HG02678 (cell line): Measurements from ENCODE around the gene CENPU.
"Not testable (repeated sequence)": the region's sequence is repeated elsewhere in the genome, so short reads cannot be mapped to it uniquely, and the experiment has no call there.

ENCODE experiments used
- ATAC-seq: cut with Tn5 transposase; IDR thresholded peaks from one replicate; pipeline ENCODE4 v1.9.1; 2021; ENCODE audit warnings: mild to moderate bottlenecking, moderate library complexity; ENCODE audit not compliant: unreplicated experiment

The CENPU gene

GRCh38 chr4:184752496-184753275 is 18.8 kb upstream of the CENPU start:
- no peak for ATAC-seq

DNA sequence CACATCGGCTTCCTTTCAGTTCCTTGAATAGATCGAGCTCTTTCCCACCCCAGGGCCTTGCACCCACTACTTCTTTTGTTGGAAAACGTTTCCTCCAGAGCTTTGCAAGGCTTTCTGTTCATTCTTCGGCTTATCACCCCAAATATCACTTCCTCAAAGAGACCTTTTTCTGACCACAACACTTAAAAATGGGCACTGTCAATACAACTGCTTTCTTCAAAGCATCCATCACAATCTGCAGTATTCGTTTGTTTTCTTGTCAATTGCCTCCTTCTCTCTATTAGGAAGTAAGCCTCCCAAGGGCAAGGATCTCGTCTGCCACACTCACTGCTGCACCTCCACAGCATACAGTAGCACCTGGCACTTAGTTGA is 17.7 kb upstream of the CENPU start:
- ATAC-seq: no peak

DNA sequence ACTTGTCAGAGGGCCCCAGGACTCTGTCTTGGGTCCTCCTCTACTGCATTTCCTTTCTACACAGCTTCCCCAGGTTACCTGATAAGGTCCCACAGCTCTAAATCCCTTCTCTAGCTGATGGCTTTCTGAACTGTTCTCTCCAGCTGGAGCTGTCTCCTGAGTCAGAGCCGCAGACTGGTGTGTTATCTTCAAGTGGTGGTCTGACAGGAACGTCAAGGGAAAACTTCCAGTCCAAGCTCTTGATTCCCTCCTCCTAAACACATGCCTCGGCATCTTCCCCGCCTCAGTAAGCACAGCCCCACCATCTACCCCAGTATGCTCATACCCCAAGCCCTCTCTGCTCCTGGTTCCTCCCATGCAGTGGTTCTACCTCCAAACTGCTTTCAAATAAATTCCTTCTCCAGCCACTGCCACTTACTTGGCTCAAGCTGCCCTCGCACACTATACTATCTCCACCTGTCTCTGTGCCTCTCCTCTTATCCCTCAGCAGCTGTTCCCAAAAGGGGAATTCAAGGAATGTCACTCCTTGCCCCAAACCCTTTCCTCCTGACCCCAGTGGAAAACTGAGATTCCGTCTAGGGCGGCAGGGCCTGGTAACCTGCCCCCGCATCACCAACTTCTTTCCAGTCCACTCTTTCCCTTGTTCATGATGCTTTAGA is 17.2 kb upstream of the CENPU start:
- no peak for ATAC-seq

GRCh38 chr4:184748251-184748652 is 14.4 kb upstream of the CENPU start:
- ATAC-seq: no peak

GRCh38 chr4:184747034-184747830 is 13.3 kb upstream of the CENPU start:
- no peak for ATAC-seq

DNA sequence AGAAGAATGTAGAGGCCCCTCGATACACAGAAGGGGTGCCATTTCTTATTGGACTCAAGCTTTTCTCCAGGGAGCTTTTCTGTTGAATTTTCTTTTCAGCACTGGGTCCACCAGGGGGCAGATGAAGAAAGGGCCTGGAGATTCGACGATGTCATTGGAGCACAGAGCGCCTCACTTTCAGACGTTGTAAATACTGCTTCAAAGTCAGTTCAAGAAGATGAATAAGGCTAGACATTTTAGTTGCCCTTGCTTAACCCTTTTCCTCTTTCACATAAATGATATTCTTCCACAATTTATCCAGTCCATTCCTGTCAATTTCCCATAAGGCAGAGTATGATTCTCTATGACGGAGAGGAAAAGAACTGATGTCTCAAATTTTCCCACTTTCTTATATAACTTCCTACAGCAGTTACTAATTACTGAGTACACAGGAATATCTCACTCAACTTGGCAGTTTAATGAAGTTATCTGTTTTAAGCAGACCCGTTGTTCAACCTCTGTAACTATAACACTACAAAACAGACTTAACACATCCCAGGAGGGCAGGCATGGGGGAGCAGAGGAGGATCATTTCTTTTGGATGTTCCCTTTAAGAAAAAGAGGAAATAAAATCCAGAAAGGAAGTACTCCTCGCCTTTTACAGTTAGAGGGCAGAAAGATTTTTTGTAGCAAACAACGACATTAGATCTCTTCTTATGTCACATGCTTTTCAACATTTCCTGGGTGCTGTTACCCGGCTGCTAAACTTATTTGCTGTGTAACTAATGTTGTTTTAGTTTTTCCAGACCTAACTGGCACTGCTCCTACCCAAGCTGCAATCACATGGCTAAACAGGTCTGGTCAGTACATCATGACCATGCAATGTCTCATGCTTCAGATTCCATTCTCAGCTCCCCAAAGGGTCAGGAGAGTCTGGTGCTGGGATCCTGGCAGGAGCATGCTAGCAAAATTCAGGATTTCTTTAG is 12.2 kb upstream of the CENPU start:
- ATAC-seq: no peak

DNA sequence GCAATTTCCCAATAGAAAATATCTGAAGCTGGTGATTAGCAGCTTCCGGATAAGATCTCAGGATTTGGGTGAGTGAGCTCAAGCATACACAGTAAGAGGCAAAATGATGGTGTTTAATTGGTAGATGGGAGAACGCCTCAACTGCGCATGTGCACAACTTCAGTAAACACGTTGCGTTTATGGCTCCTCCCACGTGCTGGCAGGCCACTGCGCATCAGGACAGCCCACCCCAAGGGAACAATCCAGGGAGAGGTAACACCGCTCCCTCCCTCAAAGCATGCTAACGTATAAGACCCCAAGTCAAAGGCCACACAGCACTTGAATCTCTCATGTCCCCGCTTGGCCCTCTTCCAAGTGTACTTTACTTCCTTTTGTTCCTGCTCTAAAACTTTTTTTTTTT is 10.3 kb upstream of the CENPU start:
- ATAC-seq: no peak

DNA sequence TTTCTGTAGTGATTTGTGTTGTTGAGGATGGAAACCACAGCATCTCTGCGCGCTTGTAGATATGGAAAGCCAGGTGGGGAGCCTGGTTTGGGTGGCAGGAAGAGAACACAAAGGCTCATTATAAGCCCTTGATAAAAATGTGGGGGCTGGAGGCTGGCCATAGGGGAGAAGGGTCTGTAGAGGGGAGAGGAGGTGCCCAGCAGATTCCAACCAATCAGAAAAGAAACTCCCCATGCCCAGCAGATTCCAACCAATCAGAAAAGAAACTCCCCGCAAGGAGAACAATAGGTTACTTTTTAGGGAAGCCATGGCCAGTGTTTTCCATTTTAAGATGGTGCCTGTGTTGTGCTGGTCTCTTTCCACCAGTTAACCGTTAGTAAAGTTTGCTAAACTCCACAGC is 9.8 kb upstream of the CENPU start:
- no peak for ATAC-seq

DNA sequence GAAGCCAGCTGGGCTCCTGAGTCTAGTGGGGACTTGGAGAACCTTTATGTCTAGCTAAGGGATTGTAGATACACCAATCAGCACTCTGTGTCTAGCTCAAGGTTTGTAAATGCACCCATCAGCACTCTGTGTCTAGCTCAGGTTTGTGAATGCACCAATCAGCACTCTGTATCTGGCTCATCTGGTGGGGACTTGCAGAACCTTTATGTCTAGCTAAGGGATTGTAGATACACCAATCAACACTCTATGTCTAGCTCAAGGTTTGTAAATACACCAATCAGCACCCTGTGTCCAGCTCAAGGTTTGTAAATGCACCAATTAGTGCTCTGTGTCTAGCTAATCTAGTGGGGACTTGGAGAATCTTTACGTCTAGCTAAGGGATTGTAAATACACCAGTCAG is 7.8 kb upstream of the CENPU start:
- not testable (repeated sequence) for ATAC-seq

DNA sequence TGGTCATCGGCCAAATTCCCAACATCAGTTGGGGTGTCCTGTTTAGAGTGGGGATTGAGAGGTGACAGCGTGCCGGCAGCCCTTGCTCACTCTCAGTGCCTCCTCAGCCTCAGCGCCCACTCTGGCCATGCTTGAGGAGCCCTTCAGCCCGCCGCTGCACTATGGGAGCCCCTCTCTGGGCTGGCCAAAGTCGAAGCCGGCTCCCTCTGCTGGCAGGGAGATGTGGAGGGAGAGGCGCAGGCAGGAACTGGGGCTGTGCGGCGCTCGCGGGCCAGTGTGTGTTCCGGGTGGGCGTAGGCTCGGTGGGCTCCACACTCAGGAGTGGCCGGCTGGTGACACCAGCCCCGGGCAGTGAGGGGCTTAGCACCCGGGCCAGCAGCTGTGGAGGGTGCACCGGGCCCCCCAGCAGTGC is 7.1 kb upstream of the CENPU start:
- ATAC-seq: no peak

- not testable (repeated sequence) for ATAC-seq
These were observed 5.7 kb upstream of the CENPU start for GRCh38 chr4:184739575-184739974.

DNA sequence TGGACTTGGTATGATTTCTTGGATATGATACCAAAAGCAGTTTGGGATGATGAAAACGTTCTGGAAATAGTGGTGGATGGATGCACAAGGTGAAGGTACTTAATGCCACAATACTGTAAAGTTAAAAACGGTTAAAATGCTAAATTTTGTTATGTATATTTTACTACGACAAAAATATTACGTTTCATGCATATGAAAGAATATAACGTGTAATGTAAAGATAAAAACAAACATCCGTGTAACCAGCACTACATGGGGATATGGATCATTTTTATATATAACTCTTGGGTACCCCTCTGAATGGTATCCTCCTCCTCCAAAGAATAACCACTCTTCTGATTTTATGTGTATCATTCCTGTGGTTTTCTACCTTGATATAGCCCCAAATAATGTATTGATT is 862 bp upstream of the CENPU start:
- no peak for ATAC-seq

- no peak for ATAC-seq
These were observed 1.8 kb downstream of the CENPU start for GRCh38 chr4:184732126-184732525.

GRCh38 chr4:184731056-184731455 is 2.8 kb downstream of the CENPU start:
- no peak for ATAC-seq

GRCh38 chr4:184729946-184730345 is 4.0 kb downstream of the CENPU start:
- ATAC-seq: no peak

DNA sequence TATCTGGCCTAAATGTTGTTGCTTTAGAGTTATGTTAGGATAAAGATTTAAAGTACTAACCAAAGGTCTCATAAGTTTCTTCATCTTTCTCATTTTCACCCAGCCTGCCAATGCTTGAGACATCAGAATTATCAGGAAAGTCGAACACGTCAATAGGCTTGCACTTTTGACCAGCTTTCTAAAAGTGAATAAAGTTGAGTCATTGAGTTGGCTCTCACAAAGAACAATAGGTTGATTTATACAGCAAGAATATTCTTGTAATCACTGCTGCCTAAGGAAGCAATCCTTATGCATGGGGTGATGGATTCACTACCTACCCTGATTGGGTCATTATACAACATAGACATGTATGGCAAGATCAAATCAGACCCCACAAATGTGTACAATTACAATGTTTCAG is 5.0 kb downstream of the CENPU start:
- ATAC-seq: no peak

GRCh38 chr4:184727430-184727829 is 6.5 kb downstream of the CENPU start:
- no peak for ATAC-seq

DNA sequence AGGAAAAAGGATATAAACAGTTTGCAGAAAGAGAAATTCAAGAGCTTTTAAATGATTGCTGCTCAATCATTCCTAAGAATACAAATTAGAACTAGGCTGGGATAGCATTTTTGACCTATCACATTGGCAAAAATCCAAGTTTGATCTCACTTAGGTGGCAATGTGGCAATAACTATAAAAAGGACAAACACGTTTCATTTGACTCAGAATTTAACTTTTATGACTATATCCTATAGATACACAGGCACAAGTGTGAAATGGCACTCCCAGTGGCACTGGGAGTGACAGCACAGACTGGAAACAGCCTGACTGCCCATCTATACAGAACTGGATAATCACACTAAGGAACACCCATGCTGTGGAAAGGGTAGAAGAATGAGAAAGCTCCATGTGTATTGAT is 11.1 kb downstream of the CENPU start:
- ATAC-seq: no peak

GRCh38 chr4:184721254-184721653 is 12.6 kb downstream of the CENPU start:
- ATAC-seq: no peak

- no peak for ATAC-seq
These were observed 14.5 kb downstream of the CENPU start for GRCh38 chr4:184719407-184719806.

DNA sequence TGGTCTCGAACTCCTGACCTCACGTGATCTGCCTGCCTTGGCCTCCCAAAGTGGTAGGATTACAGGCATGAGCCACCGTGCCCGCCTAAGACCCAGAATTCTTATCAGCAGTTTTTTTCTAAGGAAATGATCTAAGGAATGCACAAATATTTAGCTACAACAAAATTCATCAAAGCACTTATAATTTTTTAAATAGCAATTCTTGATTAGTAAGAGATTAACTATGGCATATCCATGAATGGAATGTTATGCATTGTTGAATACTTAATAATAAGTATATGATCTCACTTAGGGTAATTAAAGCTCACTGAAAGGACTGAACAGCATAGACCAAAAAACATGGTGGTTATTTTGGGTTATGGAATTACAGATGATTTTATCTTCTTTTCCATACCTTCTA is 18.4 kb downstream of the CENPU start:
- no peak for ATAC-seq
